ENCODE measurements around the gene HMX2.

The HMX2 gene

GRCh38 chr10:123133541-123134342, 14.2 kb upstream of the HMX2 start:
- POLR2A ChIA-PET: interaction anchor here (0.6 kb wide), 1 partner anchor 126 kb away, joined by 3 read pairs; no protein-coding TSS in a partner anchor
- DNase-seq (ENCODE audit: extremely low spot score): no peak
- TF ChIP-seq CTCF (IDR thresholded peaks at IDR 0.05; ENCODE audit: control extremely low read depth, extremely low read depth, low read depth, missing control alignments): no peak
- CTCF ChIA-PET: interaction anchor here (0.7 to 2.5 kb wide), 36 partner anchors 8 to 478 kb away, joined by 3 to 22 read pairs (median 4); partner anchors contain the start of genes BUB3 and HMX2

- no peak for TF ChIP-seq CTCF (IDR thresholded peaks at IDR 0.05; ENCODE audit: control extremely low read depth, extremely low read depth, low read depth, missing control alignments)
- DNase-seq (ENCODE audit: extremely low spot score): peak; percentile 18
- POLR2A ChIA-PET: interaction anchor here (0.6 kb wide), 1 partner anchor 127 kb away, joined by 3 read pairs; no protein-coding TSS in a partner anchor
- CTCF ChIA-PET: interaction anchor here (1.0 to 2.5 kb wide), 17 partner anchors 11 to 440 kb away, joined by 3 to 22 read pairs (median 6); partner anchors contain the start of gene BUB3
Measured at GRCh38 chr10:123134343-123134914, 13.5 kb upstream of the HMX2 start.

- TF ChIP-seq CTCF (IDR thresholded peaks at IDR 0.05; ENCODE audit: control extremely low read depth, extremely low read depth, low read depth, missing control alignments): no peak
- DNase-seq (ENCODE audit: extremely low spot score): peak; percentile 50
- ChIA-PET POLR2A (interaction anchor here (0.6 kb wide), 1 partner anchor 127 kb away, joined by 3 read pairs; no protein-coding TSS in a partner anchor), CTCF (interaction anchor here (1.0 to 2.5 kb wide), 10 partner anchors 10 to 439 kb away, joined by 4 to 22 read pairs (median 11); no protein-coding TSS in a partner anchor)
Measured at GRCh38 chr10:123134915-123135414, 13.0 kb upstream of the HMX2 start.

GRCh38 chr10:123135415-123136141, 12.4 kb upstream of the HMX2 start, which contains the start of gene HMX3:
TSS of gene HMX3 (plus strand) at chr10:123135970. CDS start at chr10:123136051, 81 bp downstream.
- POLR2A ChIA-PET: no interaction called here
- CTCF ChIA-PET: no interaction called here
- peak; percentile 80 for DNase-seq (ENCODE audit: extremely low spot score)
- TF ChIP-seq CTCF (IDR thresholded peaks at IDR 0.05; ENCODE audit: control extremely low read depth, extremely low read depth, low read depth, missing control alignments): no peak

GRCh38 chr10:123136221-123136805, 11.6 kb upstream of the HMX2 start:
- ChIA-PET POLR2A (no interaction called here), CTCF (no interaction called here)
- TF ChIP-seq CTCF (IDR thresholded peaks at IDR 0.05; ENCODE audit: control extremely low read depth, extremely low read depth, low read depth, missing control alignments): no peak
- peak; percentile 30 for DNase-seq (ENCODE audit: extremely low spot score)
